ENCODE data around the gene AP3S1.
"Not testable (repeated sequence)": the region's sequence is repeated elsewhere in the genome, so short reads cannot be mapped to it uniquely, and the experiment has no call there.

AP3S1 gene

GRCh38 chr5:115875447-115875846 is 33.7 kb downstream of the AP3S1 start:
- no peak for DNase-seq

- DNase-seq, result not testable (repeated sequence)
These were observed 35.6 kb downstream of the AP3S1 start for GRCh38 chr5:115877342-115877741.

DNA sequence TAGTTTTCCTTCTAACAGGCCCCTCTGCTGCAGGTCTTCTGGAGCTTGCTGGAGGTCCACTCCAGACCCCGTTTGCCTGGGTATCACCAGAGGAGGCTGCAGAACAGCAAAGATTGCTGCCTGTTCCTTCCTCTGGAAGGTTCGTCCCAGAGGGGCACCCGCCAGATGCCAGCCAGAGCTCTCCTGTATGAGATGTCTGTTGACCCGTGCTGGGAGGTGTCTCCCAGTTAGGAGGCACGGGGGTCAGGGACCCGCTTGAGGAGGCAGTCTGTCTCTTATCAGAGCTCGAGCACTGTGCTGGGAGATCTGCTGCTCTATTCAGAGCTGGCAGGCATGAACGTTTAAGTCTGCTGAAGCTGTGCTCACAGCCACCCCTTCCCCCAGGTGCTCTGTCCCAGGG is 40.7 kb downstream of the AP3S1 start:
- not testable (repeated sequence) for DNase-seq

GRCh38 chr5:115884704-115885103 is 43.0 kb downstream of the AP3S1 start:
- no peak for DNase-seq

DNA sequence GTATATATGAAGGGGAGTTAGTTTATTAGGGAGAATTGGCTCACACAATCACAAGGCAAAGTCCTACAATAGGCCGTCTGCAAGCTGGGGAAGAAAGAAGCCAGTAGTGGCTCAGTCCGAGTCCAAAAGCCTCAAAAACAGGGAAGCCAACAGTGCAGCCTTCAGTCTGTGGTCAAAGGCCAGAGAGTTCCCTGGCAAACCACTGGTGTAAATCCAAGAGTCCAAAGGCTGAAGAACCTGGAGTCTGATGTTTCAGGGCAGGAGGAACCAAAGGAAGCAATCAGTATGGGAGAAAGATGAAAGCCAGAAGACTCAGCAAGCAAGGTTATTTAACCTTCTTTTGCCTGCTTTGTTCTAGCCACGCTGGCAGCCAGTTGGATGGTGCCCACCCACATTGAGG is 43.5 kb downstream of the AP3S1 start:
- not testable (repeated sequence) for DNase-seq

DNA sequence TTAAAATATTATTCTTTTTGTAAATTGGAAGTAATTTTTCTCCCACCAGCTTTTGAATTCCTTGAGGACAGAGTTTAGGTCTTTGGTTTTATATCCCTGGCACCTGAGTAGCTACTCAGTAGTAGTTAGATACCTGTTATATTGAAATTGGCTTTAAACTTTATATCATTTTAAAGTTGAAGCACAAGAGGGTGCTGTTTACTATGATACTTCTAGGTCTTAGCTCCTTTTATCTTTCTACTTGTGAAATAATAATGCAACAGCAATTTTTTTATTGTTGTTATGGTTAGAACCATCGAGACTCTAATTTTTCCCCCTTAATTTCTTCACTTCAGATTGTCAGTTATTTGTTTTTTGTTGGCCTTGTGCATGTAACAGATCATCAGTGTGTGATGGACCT is 46.3 kb downstream of the AP3S1 start:
- no peak for DNase-seq

- no peak for DNase-seq
These were observed 50.3 kb downstream of the AP3S1 start for GRCh38 chr5:115892021-115892420.

- no peak for DNase-seq
These were observed 52.6 kb downstream of the AP3S1 start for GRCh38 chr5:115894342-115894741.

- DNase-seq, result no peak
These were observed 54.1 kb downstream of the AP3S1 start for GRCh38 chr5:115895821-115896220.

- no peak for DNase-seq
These were observed 56.9 kb downstream of the AP3S1 start for GRCh38 chr5:115898656-115899055.

GRCh38 chr5:115907177-115907576 is 65.4 kb downstream of the AP3S1 start:
- DNase-seq, result no peak

- DNase-seq, result not testable (repeated sequence)
These were observed 72.1 kb downstream of the AP3S1 start for GRCh38 chr5:115913623-115914400.

GRCh38 chr5:115920171-115920725 is 78.5 kb downstream of the AP3S1 start:
- no peak for DNase-seq

DNA sequence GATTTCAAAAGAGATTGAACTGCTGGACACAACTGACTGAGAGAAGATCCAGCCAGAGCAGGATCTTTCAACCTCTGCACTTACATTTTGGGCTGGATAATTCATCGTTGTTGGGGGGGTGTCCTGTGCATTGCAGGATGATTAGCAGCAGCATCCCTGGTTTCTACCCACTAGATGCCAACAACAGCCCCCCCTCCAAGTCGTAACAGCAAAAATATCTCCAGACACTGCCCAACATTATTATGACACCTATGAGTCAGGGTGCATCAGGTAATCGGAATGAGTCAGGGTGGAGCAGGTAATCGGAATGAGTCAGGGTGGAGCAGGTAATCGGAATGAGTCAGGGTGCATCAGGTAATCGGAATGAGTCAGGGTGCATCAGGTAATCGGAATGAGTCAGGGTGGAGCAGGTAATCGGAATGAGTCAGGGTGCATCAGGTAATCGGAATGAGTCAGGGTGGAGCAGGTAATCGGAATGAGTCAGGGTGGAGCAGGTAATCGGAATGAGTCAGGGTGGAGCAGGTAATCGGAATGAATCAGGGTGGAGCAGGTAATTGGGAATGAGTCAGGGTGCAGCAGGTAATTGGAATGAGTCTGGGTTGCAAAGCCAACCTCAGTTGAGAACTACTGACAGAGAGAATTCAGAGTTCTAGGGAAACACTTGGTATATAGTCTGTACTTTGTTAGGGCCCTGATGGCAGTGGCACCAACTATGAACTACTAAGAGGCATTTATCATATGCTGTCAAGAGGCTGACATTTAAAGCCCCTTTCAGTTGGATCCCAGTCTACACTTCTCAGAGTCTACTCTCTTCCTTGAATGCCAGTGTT is 87.1 kb downstream of the AP3S1 start:
- DNase-seq, result not testable (repeated sequence)

DNA sequence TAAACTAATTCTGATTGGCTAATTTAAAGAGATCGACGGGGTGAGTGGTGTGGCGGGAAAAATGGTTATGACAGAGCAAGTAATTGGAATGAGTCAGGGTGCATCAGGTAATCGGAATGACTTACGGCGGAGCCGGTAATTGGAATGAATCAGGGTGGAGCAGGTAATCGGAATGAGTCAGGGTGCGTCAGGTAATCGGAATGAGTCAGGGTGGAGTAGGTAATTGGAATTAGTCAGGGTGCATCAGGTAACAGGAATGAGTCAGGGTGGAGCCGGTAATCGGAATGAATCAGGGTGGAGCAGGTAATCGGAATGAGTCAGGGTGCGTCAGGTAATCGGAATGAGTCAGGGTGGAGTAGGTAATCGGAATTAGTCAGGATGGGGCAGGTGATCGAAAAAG is 88.4 kb downstream of the AP3S1 start:
- DNase-seq, result not testable (repeated sequence)

GRCh38 chr5:115930630-115931337 is 89.0 kb downstream of the AP3S1 start:
- DNase-seq, result no peak

GRCh38 chr5:115932991-115933390 is 91.3 kb downstream of the AP3S1 start:
- DNase-seq, result no peak

DNA sequence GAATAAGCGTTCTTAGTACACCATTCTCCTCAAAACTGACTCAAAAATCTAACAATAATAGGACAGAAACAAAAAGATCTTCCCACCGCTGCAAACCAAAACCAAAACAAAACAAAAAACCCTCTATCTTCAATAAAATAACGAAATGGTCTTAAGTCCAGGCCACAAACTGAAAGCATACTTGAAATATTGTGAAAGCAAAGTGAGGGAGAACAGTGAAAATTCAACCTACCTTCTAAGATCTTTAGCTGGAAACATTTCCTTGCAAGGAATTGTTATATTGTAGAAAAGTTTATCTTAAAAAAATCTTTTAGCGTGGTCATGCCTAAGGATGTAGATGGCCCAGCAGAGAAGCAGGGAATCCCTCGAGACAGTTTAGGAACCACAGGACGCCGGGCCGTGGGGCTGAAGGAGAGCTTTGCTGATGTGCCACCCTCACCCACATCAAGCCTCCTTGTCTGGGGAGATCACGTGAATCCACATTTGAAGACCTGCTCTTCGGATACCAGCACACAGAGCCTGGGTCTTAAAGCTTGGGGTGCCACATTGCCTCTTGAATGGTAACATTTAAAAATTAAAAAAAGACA is 92.7 kb downstream of the AP3S1 start:
- DNase-seq, result no peak

- no peak for DNase-seq
These were observed 94.3 kb downstream of the AP3S1 start for GRCh38 chr5:115936031-115936430.

DNA sequence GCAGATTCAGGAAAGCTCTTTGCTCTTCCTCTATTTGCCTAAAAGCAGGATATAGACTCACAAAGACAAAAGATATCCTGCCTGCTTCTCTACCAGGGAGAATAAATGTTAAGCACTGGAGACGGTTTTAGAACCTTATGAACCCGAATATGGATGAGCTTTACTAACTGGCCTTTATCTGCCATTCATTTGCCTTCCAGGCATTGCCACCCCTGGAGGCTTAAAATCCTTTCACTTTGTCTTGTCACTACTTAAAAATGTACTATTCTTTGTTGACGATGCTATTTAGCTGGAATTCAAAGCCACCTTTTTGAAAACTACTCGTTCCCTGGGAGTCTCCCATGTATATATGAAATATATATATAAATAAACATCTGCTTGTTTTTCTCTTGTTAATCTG is 97.3 kb downstream of the AP3S1 start:
- DNase-seq, result no peak

DNA sequence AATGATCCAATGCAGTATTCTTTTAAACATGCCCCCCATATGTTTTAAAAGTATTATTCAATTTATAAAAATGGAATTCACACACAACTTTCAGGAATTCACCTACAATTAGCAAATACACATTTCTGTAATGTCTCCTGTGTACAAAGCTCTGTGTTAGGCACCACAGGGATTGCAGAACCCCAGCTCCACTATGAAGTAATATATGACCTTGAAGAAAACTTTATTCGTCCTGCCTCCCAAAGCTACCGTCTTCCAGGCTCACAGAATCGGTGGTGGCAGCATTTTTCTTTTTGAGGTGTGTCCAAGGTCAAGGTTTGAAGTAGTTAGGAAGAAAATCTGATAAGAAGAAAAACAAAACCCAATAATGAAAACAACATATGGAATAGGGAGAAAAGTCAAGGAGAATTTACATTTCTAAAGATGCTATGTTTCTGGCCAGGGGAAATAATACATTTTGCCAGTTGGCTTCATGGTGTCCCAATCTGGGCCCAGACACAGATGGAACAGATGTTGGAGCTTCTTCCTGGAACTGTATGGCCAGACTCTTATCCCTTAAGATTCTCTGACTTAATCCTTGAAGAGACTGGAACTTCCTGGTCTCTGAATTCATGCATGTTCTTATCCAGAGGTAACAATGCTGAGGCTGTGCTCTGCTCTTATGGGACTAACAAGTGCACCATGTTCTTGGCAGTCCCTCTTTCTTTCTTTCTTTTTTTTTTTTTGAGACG is 98.5 kb downstream of the AP3S1 start:
- no peak for DNase-seq

GRCh38 chr5:115941051-115941675 is 99.4 kb downstream of the AP3S1 start:
- DNase-seq, result no peak

All from NCI-H748 treated with DMSO at 0.1 percent for 48 hours (cell line).